ENCODE data around the gene PLA2G4A.

Gene PLA2G4A

GRCh38 chr1:186790101-186790500 lies 38.6 kb upstream of the PLA2G4A start:
- no peak for DNase-seq (ENCODE audit: extremely low read depth, low read depth)
- no peak overlapping the region for H3K4me3 ChIP-seq (replicated peaks; ENCODE audit: low read depth, low read length)
- no peak for TF ChIP-seq CTCF (IDR thresholded peaks at IDR 0.05; ENCODE audit: low read depth, low read length, missing control alignments)

- H3K4me3 ChIP-seq (replicated peaks; ENCODE audit: low read depth, low read length), result no peak overlapping the region
- DNase-seq (ENCODE audit: extremely low read depth, low read depth), result no peak
- TF ChIP-seq CTCF (IDR thresholded peaks at IDR 0.05; ENCODE audit: low read depth, low read length, missing control alignments), result no peak
These were observed 35.7 kb upstream of the PLA2G4A start for GRCh38 chr1:186792870-186793581.

GRCh38 chr1:186793582-186793927 lies 35.2 kb upstream of the PLA2G4A start:
- no peak for TF ChIP-seq CTCF (IDR thresholded peaks at IDR 0.05; ENCODE audit: low read depth, low read length, missing control alignments)
- H3K4me3 ChIP-seq (replicated peaks; ENCODE audit: low read depth, low read length), result no peak overlapping the region
- no peak for DNase-seq (ENCODE audit: extremely low read depth, low read depth)

- no peak for DNase-seq (ENCODE audit: extremely low read depth, low read depth)
- no peak overlapping the region for H3K4me3 ChIP-seq (replicated peaks; ENCODE audit: low read depth, low read length)
- no peak for TF ChIP-seq CTCF (IDR thresholded peaks at IDR 0.05; ENCODE audit: low read depth, low read length, missing control alignments)
These were observed 29.6 kb upstream of the PLA2G4A start for GRCh38 chr1:186798960-186799688.

- DNase-seq (ENCODE audit: extremely low read depth, low read depth), result no peak
- no peak for TF ChIP-seq CTCF (IDR thresholded peaks at IDR 0.05; ENCODE audit: low read depth, low read length, missing control alignments)
- no peak overlapping the region for H3K4me3 ChIP-seq (replicated peaks; ENCODE audit: low read depth, low read length)
These were observed 29.1 kb upstream of the PLA2G4A start for GRCh38 chr1:186799689-186800054.

GRCh38 chr1:186802388-186802787 lies 26.4 kb upstream of the PLA2G4A start:
- no peak overlapping the region for H3K4me3 ChIP-seq (replicated peaks; ENCODE audit: low read depth, low read length)
- no peak for TF ChIP-seq CTCF (IDR thresholded peaks at IDR 0.05; ENCODE audit: low read depth, low read length, missing control alignments)
- no peak for DNase-seq (ENCODE audit: extremely low read depth, low read depth)
